K562 (cell line): Measurements from ENCODE around the gene PRRT1. TPM values are rescaled to one million over a fixed set of nuclear protein-coding genes. Genes with fewer than 3 reads are reported as not detected.

Experiments
- BHLHE40 ChIP-seq: IDR thresholded peaks from 2 replicates; pipeline ENCODE4 v1.6.1; 2011; ENCODE audit warnings: low read length, improper control_type of control experiment
- CEBPB ChIP-seq: fragments of 450-650 bp; IDR thresholded peaks from 2 replicates; pipeline ENCODE4 v1.6.1; 2016; ENCODE audit warnings: missing genetic modification characterization, missing compliant biosample characterization
- FOS ChIP-seq: IDR thresholded peaks from 3 replicates; pipeline ENCODE4 v1.6.1; 2011; ENCODE audit not compliant: insufficient read length; ENCODE audit errors: extremely low read depth
- FOXA3 ChIP-seq, 2 experiments: fragments of 450-650 bp in 1 of 2; sonication (generic) in 1 of 2; formaldehyde crosslinking; IDR thresholded peaks in 1 of 2; conservative IDR thresholded peaks in 1 of 2; 2 replicates each; pipeline versions ENCODE4 v1.4.0 to v1.8.0; 2020 to 2022; ENCODE audit warnings: mild to moderate bottlenecking in 2 of 2, missing genetic modification reagents in 1 of 2
- HCFC1 ChIP-seq: IDR thresholded peaks from 2 replicates; pipeline ENCODE4 v1.6.1; 2012; ENCODE audit warnings: low read depth, low read length, improper control_type of control experiment
- JUNB ChIP-seq: fragments of 450-650 bp; formaldehyde crosslinking; conservative IDR thresholded peaks from 2 replicates; pipeline ENCODE4 v1.4.0; 2020; ENCODE audit warnings: mild to moderate bottlenecking
- MLX ChIP-seq, 2 experiments: fragments of 450-650 bp in 1 of 2; sonication (generic) in 1 of 2; formaldehyde crosslinking; conservative IDR thresholded peaks; 2 replicates each; pipeline versions ENCODE4 v1.4.0 to v1.8.1; 2020 to 2022; ENCODE audit warnings: mild to moderate bottlenecking in 1 of 2, missing genetic modification reagents in 1 of 2
- NRF1 ChIP-seq, 2 experiments: fragments of 450-650 bp; IDR thresholded peaks in 1 of 2; conservative IDR thresholded peaks in 1 of 2; 2 replicates each; pipeline ENCODE4 v1.6.1; 2014; ENCODE audit warnings: mild to moderate bottlenecking in 2 of 2
- RB1 ChIP-seq: fragments of 450-650 bp; IDR thresholded peaks from 2 replicates; pipeline ENCODE4 v1.6.1; 2017; ENCODE audit warnings: low read depth, mild to moderate bottlenecking
- SPI1 ChIP-seq: IDR thresholded peaks from 2 replicates; pipeline ENCODE4 v1.6.1; 2011; ENCODE audit warnings: low read depth, low read length, control low read depth, borderline replicate concordance
- XRCC4 ChIP-seq: IDR thresholded peaks from one replicate; pipeline ENCODE4 v1.6.1; 2011; ENCODE audit not compliant: insufficient read depth, insufficient read length; ENCODE audit errors: extremely low read depth
- polyA plus RNA-seq, 8 experiments: library from polyadenylated mRNA; depleted of rRNA in 4 of 8; stranded (reverse) in 5 of 8; unstranded in 3 of 8; fragments of >200 nt; fragmentation: Nextera tagmentation in 2 of 8; fragmentation: Illumina TruSeq in 1 of 8; extraction: Ambion mirVana in 2 of 8; extraction: Trizol in 1 of 8; gene quantifications; 2 replicates each; pipeline versions ENCODE4 v1.2.1 to v1.2.3, GENCODE V29; 2011 to 2014; ENCODE audit warnings: inconsistent platforms in 1 of 8, missing spikeins in 1 of 8
- total RNA-seq, 7 experiments: library from RNA; depleted of rRNA in 6 of 7; stranded (reverse); fragments of >200 nt in 6 of 7; fragmentation: Illumina TruSeq in 2 of 7; extraction: Trizol in 2 of 7; gene quantifications; 2 replicates each; pipeline versions ENCODE4 v1.2.1 to v1.2.3, GENCODE V29; 2011 to 2021; ENCODE audit warnings: low replicate concordance in 1 of 7
- TF ChIP-seq, protein P1 (sequence below): fragments of 450-650 bp; IDR thresholded peaks from 2 replicates; pipeline ENCODE4 v1.6.1; 2017; ENCODE audit warnings: antibody characterized with exemption, mild to moderate bottlenecking
- TF ChIP-seq, protein P2 (sequence below): fragments of 250-450 bp; sonication (Bioruptor Pico); IDR thresholded peaks from 2 replicates; pipeline ENCODE4 v1.4.0; 2020; ENCODE audit warnings: mild to moderate bottlenecking, moderate library complexity
- TF ChIP-seq, protein P3 (sequence below): fragments of 450-650 bp; formaldehyde crosslinking; IDR thresholded peaks from 2 replicates; pipeline ENCODE4 v1.4.0; 2020; ENCODE audit warnings: mild to moderate bottlenecking, moderate library complexity

PRRT1 gene
- total and polyA plus RNA-seq, 9 of the 15 experiments (the other 6 are each of a cell fraction or from before 2014, with no cell fraction given), result 0.14 to 3.5 (median 0.41) TPM

DNA sequence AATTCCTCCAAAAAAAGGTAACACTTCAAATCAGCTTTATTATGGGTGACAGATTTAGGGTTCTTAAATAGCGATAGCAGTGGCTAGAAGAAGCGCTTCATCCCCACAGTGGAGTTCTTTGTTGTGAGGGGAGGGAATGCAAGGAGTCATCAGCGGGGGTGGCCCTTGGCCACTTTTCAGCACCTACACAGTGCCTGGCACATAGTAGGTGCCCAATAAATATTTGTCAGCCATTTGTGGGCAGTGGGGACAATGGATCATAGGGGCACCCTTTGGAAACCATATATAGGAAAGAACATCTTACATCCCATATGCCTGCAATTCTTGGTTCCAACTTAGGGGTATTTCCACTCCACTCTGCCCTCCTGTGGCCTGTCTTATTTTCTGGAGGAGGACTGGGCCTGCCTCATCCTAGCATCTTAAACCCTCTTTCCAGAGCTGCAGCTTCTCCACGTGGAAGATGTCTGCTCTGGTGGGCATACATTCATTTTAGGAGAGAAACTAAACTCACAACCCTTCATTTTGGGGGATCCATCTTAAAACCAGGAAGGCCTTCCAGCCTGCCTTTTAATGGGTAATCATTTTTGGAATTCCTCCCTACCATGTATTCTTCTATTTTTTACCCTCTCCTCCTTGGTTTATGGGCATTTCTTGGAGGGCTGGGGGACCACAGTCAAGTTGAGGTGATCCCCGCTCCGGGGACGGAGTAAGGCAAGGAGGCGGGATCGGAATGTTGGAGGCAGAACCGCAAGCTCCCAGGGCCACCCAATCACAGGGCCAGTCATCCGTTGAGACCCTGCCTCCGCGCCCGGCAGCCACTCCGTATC is 43.3 kb upstream of the PRRT1 start (continued):
- TF ChIP-seq, protein P1, sequence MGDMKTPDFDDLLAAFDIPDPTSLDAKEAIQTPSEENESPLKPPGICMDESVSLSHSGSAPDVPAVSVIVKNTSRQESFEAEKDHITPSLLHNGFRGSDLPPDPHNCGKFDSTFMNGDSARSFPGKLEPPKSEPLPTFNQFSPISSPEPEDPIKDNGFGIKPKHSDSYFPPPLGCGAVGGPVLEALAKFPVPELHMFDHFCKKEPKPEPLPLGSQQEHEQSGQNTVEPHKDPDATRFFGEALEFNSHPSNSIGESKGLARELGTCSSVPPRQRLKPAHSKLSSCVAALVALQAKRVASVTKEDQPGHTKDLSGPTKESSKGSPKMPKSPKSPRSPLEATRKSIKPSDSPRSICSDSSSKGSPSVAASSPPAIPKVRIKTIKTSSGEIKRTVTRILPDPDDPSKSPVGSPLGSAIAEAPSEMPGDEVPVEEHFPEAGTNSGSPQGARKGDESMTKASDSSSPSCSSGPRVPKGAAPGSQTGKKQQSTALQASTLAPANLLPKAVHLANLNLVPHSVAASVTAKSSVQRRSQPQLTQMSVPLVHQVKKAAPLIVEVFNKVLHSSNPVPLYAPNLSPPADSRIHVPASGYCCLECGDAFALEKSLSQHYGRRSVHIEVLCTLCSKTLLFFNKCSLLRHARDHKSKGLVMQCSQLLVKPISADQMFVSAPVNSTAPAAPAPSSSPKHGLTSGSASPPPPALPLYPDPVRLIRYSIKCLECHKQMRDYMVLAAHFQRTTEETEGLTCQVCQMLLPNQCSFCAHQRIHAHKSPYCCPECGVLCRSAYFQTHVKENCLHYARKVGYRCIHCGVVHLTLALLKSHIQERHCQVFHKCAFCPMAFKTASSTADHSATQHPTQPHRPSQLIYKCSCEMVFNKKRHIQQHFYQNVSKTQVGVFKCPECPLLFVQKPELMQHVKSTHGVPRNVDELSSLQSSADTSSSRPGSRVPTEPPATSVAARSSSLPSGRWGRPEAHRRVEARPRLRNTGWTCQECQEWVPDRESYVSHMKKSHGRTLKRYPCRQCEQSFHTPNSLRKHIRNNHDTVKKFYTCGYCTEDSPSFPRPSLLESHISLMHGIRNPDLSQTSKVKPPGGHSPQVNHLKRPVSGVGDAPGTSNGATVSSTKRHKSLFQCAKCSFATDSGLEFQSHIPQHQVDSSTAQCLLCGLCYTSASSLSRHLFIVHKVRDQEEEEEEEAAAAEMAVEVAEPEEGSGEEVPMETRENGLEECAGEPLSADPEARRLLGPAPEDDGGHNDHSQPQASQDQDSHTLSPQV, result 0 out of 2 replicates have a peak, but pooled peaks have one; percentile 48
- TF ChIP-seq FOS (peak; percentile 57), XRCC4 (no peak), MLX (CRISPR knock-in tag; conservative IDR thresholded peaks at IDR 0.05) (no peak), FOXA3 (CRISPR knock-in tag; conservative IDR thresholded peaks at IDR 0.05 in 1 of 2, IDR thresholded peaks at IDR 0.05 in 1 of 2) (no peak), SPI1 (no peak), CEBPB (no peak), NRF1 (conservative IDR thresholded peaks at IDR 0.05 in 1 of 2, IDR thresholded peaks at IDR 0.05 in 1 of 2) (no peak), BHLHE40 (no peak), JUNB (CRISPR knock-in tag) (no peak), HCFC1 (no peak), RB1 (no peak; the same call in 1 of the 2 replicates)
- TF ChIP-seq, protein P2, sequence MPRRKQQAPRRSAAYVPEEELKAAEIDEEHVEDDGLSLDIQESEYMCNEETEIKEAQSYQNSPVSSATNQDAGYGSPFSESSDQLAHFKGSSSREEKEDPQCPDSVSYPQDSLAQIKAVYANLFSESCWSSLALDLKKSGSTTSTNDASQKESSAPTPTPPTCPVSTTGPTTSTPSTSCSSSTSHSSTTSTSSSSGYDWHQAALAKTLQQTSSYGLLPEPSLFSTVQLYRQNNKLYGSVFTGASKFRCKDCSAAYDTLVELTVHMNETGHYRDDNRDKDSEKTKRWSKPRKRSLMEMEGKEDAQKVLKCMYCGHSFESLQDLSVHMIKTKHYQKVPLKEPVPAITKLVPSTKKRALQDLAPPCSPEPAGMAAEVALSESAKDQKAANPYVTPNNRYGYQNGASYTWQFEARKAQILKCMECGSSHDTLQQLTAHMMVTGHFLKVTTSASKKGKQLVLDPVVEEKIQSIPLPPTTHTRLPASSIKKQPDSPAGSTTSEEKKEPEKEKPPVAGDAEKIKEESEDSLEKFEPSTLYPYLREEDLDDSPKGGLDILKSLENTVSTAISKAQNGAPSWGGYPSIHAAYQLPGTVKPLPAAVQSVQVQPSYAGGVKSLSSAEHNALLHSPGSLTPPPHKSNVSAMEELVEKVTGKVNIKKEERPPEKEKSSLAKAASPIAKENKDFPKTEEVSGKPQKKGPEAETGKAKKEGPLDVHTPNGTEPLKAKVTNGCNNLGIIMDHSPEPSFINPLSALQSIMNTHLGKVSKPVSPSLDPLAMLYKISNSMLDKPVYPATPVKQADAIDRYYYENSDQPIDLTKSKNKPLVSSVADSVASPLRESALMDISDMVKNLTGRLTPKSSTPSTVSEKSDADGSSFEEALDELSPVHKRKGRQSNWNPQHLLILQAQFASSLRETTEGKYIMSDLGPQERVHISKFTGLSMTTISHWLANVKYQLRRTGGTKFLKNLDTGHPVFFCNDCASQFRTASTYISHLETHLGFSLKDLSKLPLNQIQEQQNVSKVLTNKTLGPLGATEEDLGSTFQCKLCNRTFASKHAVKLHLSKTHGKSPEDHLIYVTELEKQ (CRISPR knock-in tag), result no peak
- TF ChIP-seq, protein P3, sequence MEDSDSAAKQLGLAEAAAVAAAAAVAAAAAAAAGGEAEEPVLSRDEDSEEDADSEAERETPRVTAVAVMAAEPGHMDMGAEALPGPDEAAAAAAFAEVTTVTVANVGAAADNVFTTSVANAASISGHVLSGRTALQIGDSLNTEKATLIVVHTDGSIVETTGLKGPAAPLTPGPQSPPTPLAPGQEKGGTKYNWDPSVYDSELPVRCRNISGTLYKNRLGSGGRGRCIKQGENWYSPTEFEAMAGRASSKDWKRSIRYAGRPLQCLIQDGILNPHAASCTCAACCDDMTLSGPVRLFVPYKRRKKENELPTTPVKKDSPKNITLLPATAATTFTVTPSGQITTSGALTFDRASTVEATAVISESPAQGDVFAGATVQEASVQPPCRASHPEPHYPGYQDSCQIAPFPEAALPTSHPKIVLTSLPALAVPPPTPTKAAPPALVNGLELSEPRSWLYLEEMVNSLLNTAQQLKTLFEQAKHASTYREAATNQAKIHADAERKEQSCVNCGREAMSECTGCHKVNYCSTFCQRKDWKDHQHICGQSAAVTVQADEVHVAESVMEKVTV, result peak; percentile 72
